GM12865 (cell line): ENCODE results near the gene FZR1.
"Not testable (repeated sequence)": the region's sequence is repeated elsewhere in the genome, so short reads cannot be mapped to it uniquely, and the experiment has no call there.

Experiments
- DNase-seq: peaks from one replicate; pipeline ENCODE4 v3.0.0; 2010; ENCODE audit warnings: low read depth
- H3K4me3 ChIP-seq: 2 replicates; pipeline ENCODE4 v1.5.1; 2011; ENCODE audit warnings: mild to moderate bottlenecking, low read depth, low read length, control low read depth
- CTCF ChIP-seq: IDR thresholded peaks from 2 replicates; pipeline ENCODE4 v1.5.1; 2011; ENCODE audit warnings: low read length, control low read depth, low read depth, inconsistent platforms; ENCODE audit not compliant: insufficient read depth; ENCODE audit errors: missing control alignments

The FZR1 gene

DNA sequence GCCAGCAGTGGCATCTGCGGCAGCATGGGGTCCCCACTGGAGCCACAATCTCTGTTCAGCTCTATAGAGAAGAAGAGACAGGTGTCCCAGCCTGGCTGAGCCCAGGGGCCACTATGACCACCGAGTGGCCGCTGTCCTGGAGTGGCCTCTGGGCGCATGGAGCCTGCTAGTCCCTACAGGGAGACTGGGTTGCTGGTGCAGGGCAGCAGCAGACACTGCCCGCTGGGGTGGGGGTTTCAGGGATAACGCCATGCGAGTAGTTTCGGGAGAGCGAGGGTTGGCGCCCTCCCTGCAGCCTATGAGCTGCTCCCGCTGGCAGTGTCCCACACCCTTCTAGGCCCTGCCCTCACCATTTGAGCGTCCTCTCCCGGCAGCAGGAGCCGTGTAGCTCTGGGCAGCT lies 22.0 kb downstream of the FZR1 start:
- no peak overlapping the region for H3K4me3 ChIP-seq
- TF ChIP-seq CTCF = no peak
- DNase-seq = no peak

DNA sequence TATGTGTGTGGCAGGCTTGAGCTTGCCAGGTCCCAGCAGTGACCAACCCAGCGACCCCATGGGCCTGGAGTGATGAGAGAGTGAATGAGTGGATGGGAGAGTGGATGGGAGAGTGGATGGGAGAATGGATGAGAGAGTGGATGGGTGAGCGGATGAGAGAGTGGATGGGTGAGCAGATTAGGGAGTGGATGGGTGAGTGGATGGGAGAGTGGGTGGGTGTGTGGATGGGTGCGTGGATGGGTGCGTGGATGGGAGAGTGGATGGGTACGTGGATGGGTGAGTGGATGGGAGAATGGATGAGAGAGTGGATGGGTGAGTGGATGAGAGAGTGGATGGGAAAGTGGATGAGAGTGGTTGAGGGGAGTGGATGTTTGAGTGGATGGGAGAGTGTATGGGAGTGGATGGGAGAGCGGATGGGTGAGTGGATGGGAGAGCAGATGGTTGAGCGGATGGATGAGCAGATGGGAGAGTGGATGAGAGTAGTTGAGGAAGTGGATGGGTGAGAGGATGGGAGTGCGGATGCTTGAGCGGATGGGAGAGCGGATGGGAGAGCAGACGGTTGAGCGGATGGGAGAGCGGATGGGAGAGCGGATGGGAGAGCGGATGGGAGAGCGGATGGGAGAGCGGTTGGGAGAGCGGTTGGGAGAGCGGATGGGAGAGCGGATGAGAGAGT lies 22.6 kb downstream of the FZR1 start:
- H3K4me3 ChIP-seq = no peak overlapping the region
- TF ChIP-seq CTCF = no peak
- no peak for DNase-seq

DNA sequence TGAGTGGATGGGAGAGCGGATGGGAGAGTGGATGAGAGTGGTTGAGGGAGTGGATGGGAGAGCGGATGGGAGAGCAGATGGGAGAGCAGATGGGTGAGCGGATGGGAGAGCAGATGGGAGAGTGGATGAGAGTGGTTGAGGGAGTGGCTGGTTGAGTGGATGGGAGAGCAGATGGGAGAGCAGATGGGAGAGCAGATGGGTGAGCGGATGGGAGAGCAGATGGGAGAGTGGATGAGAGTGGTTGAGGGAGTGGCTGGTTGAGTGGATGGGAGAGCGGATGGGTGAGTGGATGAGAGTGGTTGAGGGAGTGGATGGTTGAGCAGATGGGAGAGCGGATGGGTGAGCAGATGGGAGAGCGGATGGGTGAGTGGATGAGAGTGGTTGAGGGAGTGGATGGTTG lies 23.2 kb downstream of the FZR1 start:
- DNase-seq = not testable (repeated sequence)

GRCh38 chr19:3530389-3530788 lies 24.3 kb downstream of the FZR1 start:
- no peak for DNase-seq
- TF ChIP-seq CTCF = no peak
- H3K4me3 ChIP-seq = no peak overlapping the region

More for the DNA sequence above, 23.2 kb downstream of the FZR1 start:
- H3K4me3 ChIP-seq = not testable (repeated sequence)

GRCh38 chr19:3531716-3532115 lies 25.6 kb downstream of the FZR1 start:
- no peak for DNase-seq
- no peak for TF ChIP-seq CTCF
- no peak overlapping the region for H3K4me3 ChIP-seq

- DNase-seq = no peak
- no peak overlapping the region for H3K4me3 ChIP-seq
- no peak for TF ChIP-seq CTCF
Measured at GRCh38 chr19:3532154-3532786, 26.2 kb downstream of the FZR1 start.

- no peak for TF ChIP-seq CTCF
- no peak for DNase-seq
- H3K4me3 ChIP-seq = no peak overlapping the region
Measured at GRCh38 chr19:3533033-3533432, 26.9 kb downstream of the FZR1 start.
